RWPE1 (cell line): ENCODE data around the gene CRTAC1.

Experiments used
- CTCF ChIA-PET: fragments of 350-600 bp; sonication (Branson Sonifier 250); formaldehyde crosslinking; extraction: SDS; loops from one replicate; lab custom pipeline; 2021; lab: Yijun Ruan, JAX
- POLR2A ChIA-PET: fragments of 400-600 bp; formaldehyde crosslinking; extraction: SDS; loops from one replicate; lab custom pipeline; 2020; ENCODE audit warnings: antibody characterized with exemption; ENCODE audit not compliant: low non-redundant PET; lab: Yijun Ruan, JAX
- DNase-seq: peaks from one replicate; pipeline ENCODE4 v3.0.0; 2012; ENCODE audit warnings: low spot score
- H3K27ac ChIP-seq: fragments of 450-650 bp; 2 replicates; pipeline ENCODE4 v1.5.1; 2017
- CTCF ChIP-seq: fragments of 450-650 bp; conservative IDR thresholded peaks from 2 replicates; pipeline ENCODE4 v1.5.1; 2017; ENCODE audit warnings: low read depth, mild to moderate bottlenecking

CRTAC1 gene

GRCh38 chr10:97907211-97907610, 123.2 kb downstream of the CRTAC1 start:
- ChIA-PET CTCF (no interaction called here), POLR2A (no interaction called here)
- TF ChIP-seq CTCF, result no peak
- no peak overlapping the region for H3K27ac ChIP-seq
- DNase-seq, result no peak

- TF ChIP-seq CTCF, result no peak
- H3K27ac ChIP-seq, result no peak overlapping the region
- DNase-seq, result no peak
- ChIA-PET POLR2A (no interaction called here), CTCF (interaction anchor here (0.8 to 1.3 kb wide), 2 partner anchors 9 to 114 kb away, joined by 4 to 5 read pairs; no protein-coding TSS in a partner anchor)
Measured at GRCh38 chr10:97905276-97905675, 125.1 kb downstream of the CRTAC1 start.

- no peak for TF ChIP-seq CTCF
- H3K27ac ChIP-seq, result no peak overlapping the region
- CTCF ChIA-PET, result interaction anchor here (0.6 to 1.3 kb wide), 5 partner anchors 10 to 113 kb away, joined by 3 to 6 read pairs (median 5); no protein-coding TSS in a partner anchor
- POLR2A ChIA-PET, result no interaction called here
- no peak for DNase-seq
Measured at GRCh38 chr10:97904576-97904975, 125.8 kb downstream of the CRTAC1 start.

- no peak overlapping the region for H3K27ac ChIP-seq
- TF ChIP-seq CTCF, result no peak
- ChIA-PET POLR2A (no interaction called here), CTCF (interaction anchor here (0.5 to 1.3 kb wide), 5 partner anchors 11 to 202 kb away, joined by 3 to 6 read pairs (median 4); no protein-coding TSS in a partner anchor)
- DNase-seq, result no peak
Measured at GRCh38 chr10:97904018-97904381, 126.4 kb downstream of the CRTAC1 start.

GRCh38 chr10:97903128-97904017, 127.0 kb downstream of the CRTAC1 start:
- H3K27ac ChIP-seq, result no peak overlapping the region
- ChIA-PET CTCF (interaction anchor here (0.5 to 2.3 kb wide), 8 partner anchors 11 to 258 kb away, joined by 3 to 15 read pairs (median 4); no protein-coding TSS in a partner anchor), POLR2A (interaction anchor here (0.6 kb wide), 1 partner anchor 27 kb away, joined by 3 read pairs; no protein-coding TSS in a partner anchor)
- no peak for DNase-seq
- TF ChIP-seq CTCF, result no peak

- DNase-seq, result no peak
- no peak for TF ChIP-seq CTCF
- ChIA-PET POLR2A (no interaction called here), CTCF (interaction anchor here (1.7 to 2.3 kb wide), 2 partner anchors 12 to 13 kb away, joined by 7 to 15 read pairs; no protein-coding TSS in a partner anchor)
- no peak overlapping the region for H3K27ac ChIP-seq
Measured at GRCh38 chr10:97901381-97901780, 129.0 kb downstream of the CRTAC1 start.
